ENCODE results near the gene AP2A1.

Gene AP2A1

DNA sequence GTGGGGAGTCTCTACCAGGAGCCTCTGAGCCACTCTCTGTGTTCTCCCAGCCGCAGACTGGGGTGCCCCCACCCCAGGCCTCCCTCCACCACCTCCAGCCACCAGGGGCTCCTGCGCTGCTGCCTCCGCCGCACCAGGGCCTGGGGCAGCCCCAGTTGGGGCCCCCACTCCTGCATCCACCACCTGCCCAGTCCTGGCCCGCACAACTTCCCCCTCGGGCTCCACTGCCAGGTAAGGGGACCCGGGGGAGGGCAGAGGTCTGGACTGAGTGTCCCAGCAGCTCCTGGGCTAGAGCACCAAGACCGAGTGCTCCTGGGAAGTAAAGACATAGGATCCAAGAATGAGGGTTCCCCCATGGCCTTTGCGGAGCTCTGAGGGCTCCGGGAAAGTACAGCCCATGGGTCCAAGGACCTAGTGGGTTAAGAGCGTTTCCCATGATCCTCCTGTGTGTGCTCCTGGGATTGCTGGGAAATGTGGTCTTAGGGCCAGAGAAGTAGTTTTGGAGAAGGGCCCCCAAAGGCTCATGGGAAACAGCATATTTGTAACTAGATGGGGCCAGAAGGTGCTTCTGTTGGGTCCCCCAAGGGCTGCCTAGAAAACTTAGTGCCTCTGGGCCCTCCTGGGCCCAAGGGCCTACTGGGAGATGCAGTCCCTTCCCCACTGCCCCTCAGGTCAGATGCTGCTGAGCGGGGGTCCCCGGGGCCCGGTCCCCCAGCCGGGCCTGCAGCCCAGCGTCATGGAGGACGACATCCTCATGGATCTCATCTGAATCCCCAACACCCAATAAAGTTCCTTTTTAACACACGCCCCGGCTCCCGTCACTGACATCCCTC, 69.6 kb downstream of the AP2A1 start:
- TF ChIP-seq, protein P1, sequence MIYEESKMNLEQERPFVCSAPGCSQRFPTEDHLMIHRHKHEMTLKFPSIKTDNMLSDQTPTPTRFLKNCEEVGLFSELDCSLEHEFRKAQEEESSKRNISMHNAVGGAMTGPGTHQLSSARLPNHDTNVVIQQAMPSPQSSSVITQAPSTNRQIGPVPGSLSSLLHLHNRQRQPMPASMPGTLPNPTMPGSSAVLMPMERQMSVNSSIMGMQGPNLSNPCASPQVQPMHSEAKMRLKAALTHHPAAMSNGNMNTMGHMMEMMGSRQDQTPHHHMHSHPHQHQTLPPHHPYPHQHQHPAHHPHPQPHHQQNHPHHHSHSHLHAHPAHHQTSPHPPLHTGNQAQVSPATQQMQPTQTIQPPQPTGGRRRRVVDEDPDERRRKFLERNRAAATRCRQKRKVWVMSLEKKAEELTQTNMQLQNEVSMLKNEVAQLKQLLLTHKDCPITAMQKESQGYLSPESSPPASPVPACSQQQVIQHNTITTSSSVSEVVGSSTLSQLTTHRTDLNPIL (CRISPR knock-in tag; IDR thresholded peaks at IDR 0.05; ENCODE audit: low read depth), result no peak
- TF ChIP-seq ARNTL (CRISPR knock-in tag; IDR thresholded peaks at IDR 0.05; ENCODE audit: borderline replicate concordance, low read depth), result no peak
- TF ChIP-seq ZNF70 (CRISPR knock-in tag; IDR thresholded peaks at IDR 0.05), result no peak
- TF ChIP-seq ZC3H10 (CRISPR knock-in tag; IDR thresholded peaks at IDR 0.05), result no peak
- TF ChIP-seq ZNF8 (CRISPR knock-in tag; IDR thresholded peaks at IDR 0.05), result no peak
- TF ChIP-seq RARB (CRISPR knock-in tag; IDR thresholded peaks at IDR 0.05), result no peak
- no peak for TF ChIP-seq ESRRG (CRISPR knock-in tag; IDR thresholded peaks at IDR 0.05)
- TF ChIP-seq ZNF565 (CRISPR knock-in tag; conservative IDR thresholded peaks at IDR 0.05; ENCODE audit: low read depth), result no peak
- TF ChIP-seq ISL1 (CRISPR knock-in tag; IDR thresholded peaks at IDR 0.05), result no peak
- no peak for ATAC-seq

DNA sequence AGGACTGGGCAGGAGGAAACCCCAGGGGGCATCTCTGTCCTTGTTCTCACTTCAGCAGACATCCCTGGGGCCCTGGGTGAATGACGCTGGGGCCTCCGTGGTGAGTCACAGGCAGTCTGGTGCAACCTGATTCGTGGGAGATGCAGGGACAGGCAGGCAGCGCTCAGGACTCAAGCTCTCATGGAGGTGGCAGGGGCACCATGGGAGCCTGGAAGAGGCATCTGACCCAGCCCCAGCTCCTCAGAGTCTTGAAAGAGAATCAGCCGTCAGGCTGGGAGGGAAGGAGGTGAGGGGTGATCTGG, 70.2 kb downstream of the AP2A1 start:
- TF ChIP-seq SNAI2 (CRISPR knock-in tag; IDR thresholded peaks at IDR 0.05) (no peak), PPARA (CRISPR knock-in tag; IDR thresholded peaks at IDR 0.05; ENCODE audit: borderline replicate concordance) (no peak), ARNTL (CRISPR knock-in tag; IDR thresholded peaks at IDR 0.05; ENCODE audit: borderline replicate concordance, low read depth) (no peak), ZNF70 (CRISPR knock-in tag; IDR thresholded peaks at IDR 0.05) (no peak), ZFP3 (CRISPR knock-in tag; IDR thresholded peaks at IDR 0.05) (no peak), ZC3H10 (CRISPR knock-in tag; IDR thresholded peaks at IDR 0.05) (no peak), ZNF8 (CRISPR knock-in tag; IDR thresholded peaks at IDR 0.05) (no peak), ZNF565 (CRISPR knock-in tag; conservative IDR thresholded peaks at IDR 0.05; ENCODE audit: low read depth) (no peak), TCF4 (CRISPR knock-in tag; IDR thresholded peaks at IDR 0.05; ENCODE audit: borderline replicate concordance) (no peak), OSR1 (CRISPR knock-in tag; IDR thresholded peaks at IDR 0.05) (no peak), GLIS3 (CRISPR knock-in tag; IDR thresholded peaks at IDR 0.05) (no peak), ISL1 (CRISPR knock-in tag; IDR thresholded peaks at IDR 0.05) (no peak), ESRRG (CRISPR knock-in tag; IDR thresholded peaks at IDR 0.05) (no peak), BACH2 (CRISPR knock-in tag; IDR thresholded peaks at IDR 0.05; ENCODE audit: borderline replicate concordance) (no peak)
- TF ChIP-seq, protein P2, sequence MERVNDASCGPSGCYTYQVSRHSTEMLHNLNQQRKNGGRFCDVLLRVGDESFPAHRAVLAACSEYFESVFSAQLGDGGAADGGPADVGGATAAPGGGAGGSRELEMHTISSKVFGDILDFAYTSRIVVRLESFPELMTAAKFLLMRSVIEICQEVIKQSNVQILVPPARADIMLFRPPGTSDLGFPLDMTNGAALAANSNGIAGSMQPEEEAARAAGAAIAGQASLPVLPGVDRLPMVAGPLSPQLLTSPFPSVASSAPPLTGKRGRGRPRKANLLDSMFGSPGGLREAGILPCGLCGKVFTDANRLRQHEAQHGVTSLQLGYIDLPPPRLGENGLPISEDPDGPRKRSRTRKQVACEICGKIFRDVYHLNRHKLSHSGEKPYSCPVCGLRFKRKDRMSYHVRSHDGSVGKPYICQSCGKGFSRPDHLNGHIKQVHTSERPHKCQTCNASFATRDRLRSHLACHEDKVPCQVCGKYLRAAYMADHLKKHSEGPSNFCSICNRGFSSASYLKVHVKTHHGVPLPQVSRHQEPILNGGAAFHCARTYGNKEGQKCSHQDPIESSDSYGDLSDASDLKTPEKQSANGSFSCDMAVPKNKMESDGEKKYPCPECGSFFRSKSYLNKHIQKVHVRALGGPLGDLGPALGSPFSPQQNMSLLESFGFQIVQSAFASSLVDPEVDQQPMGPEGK (CRISPR knock-in tag; IDR thresholded peaks at IDR 0.05; ENCODE audit: borderline replicate concordance), result no peak
- TF ChIP-seq, protein P3, sequence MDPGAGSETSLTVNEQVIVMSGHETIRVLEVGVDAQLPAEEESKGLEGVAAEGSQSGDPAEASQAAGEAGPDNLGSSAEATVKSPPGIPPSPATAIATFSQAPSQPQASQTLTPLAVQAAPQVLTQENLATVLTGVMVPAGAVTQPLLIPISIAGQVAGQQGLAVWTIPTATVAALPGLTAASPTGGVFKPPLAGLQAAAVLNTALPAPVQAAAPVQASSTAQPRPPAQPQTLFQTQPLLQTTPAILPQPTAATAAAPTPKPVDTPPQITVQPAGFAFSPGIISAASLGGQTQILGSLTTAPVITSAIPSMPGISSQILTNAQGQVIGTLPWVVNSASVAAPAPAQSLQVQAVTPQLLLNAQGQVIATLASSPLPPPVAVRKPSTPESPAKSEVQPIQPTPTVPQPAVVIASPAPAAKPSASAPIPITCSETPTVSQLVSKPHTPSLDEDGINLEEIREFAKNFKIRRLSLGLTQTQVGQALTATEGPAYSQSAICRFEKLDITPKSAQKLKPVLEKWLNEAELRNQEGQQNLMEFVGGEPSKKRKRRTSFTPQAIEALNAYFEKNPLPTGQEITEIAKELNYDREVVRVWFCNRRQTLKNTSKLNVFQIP (CRISPR knock-in tag; IDR thresholded peaks at IDR 0.05; ENCODE audit: borderline replicate concordance, low read depth), result no peak
- TF ChIP-seq, protein P4, sequence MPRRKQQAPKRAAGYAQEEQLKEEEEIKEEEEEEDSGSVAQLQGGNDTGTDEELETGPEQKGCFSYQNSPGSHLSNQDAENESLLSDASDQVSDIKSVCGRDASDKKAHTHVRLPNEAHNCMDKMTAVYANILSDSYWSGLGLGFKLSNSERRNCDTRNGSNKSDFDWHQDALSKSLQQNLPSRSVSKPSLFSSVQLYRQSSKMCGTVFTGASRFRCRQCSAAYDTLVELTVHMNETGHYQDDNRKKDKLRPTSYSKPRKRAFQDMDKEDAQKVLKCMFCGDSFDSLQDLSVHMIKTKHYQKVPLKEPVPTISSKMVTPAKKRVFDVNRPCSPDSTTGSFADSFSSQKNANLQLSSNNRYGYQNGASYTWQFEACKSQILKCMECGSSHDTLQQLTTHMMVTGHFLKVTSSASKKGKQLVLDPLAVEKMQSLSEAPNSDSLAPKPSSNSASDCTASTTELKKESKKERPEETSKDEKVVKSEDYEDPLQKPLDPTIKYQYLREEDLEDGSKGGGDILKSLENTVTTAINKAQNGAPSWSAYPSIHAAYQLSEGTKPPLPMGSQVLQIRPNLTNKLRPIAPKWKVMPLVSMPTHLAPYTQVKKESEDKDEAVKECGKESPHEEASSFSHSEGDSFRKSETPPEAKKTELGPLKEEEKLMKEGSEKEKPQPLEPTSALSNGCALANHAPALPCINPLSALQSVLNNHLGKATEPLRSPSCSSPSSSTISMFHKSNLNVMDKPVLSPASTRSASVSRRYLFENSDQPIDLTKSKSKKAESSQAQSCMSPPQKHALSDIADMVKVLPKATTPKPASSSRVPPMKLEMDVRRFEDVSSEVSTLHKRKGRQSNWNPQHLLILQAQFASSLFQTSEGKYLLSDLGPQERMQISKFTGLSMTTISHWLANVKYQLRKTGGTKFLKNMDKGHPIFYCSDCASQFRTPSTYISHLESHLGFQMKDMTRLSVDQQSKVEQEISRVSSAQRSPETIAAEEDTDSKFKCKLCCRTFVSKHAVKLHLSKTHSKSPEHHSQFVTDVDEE (CRISPR knock-in tag; IDR thresholded peaks at IDR 0.05), result no peak
- TF ChIP-seq, protein P1 (CRISPR knock-in tag; IDR thresholded peaks at IDR 0.05; ENCODE audit: low read depth), result no peak
- ATAC-seq, result no peak; the same call in 2 of the 3 replicates

DNA sequence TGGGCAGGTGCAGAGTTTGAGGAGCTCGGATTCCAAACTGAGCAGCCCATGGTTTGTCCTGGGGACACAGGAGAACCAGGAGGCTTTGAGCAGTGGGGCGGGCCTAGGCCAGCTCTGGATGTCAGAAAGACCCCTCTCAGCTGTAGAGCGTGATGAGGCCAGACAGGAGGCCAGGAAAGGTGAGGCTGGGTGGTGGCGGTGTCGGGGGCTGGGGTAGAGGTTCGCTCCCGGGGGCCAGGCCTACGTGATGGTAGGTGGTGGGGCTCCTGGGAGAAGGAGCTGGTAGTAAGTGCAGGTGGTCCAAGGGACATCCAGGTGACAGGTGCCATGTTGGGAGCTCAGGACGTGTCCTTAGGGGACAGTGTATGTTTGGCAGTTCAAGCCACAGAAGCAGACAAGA, 70.6 kb downstream of the AP2A1 start:
- no peak for ATAC-seq
- no peak for TF ChIP-seq GLIS3 (CRISPR knock-in tag; IDR thresholded peaks at IDR 0.05)
- TF ChIP-seq, protein P5, sequence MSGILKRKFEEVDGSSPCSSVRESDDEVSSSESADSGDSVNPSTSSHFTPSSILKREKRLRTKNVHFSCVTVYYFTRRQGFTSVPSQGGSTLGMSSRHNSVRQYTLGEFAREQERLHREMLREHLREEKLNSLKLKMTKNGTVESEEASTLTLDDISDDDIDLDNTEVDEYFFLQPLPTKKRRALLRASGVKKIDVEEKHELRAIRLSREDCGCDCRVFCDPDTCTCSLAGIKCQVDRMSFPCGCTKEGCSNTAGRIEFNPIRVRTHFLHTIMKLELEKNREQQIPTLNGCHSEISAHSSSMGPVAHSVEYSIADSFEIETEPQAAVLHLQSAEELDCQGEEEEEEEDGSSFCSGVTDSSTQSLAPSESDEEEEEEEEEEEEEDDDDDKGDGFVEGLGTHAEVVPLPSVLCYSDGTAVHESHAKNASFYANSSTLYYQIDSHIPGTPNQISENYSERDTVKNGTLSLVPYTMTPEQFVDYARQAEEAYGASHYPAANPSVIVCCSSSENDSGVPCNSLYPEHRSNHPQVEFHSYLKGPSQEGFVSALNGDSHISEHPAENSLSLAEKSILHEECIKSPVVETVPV (CRISPR knock-in tag; IDR thresholded peaks at IDR 0.05), result no peak
- TF ChIP-seq, protein P4 (CRISPR knock-in tag; IDR thresholded peaks at IDR 0.05), result no peak
- TF ChIP-seq, protein P2 (CRISPR knock-in tag; IDR thresholded peaks at IDR 0.05; ENCODE audit: borderline replicate concordance), result no peak

All from SK-N-SH treated with all-trans-retinoic acid at 6 μM for 48 hours (cell line).